PFSK-1 (cell line): ENCODE results near the gene TPPP.

Source experiments
- FOXP2 ChIP-seq: optimal IDR thresholded peaks from 2 replicates; pipeline ENCODE3; 2011; ENCODE audit warnings: borderline replicate concordance, control low read depth, inconsistent platforms; ENCODE audit not compliant: insufficient read depth; ENCODE audit errors: extremely low read length, extremely low read depth
- POLR2AphosphoS5 ChIP-seq: IDR thresholded peaks from 2 replicates; pipeline ENCODE4 v1.6.1; 2012; ENCODE audit warnings: low read depth, mild to moderate bottlenecking, control low read depth, low read length, moderate library complexity
- SIN3A ChIP-seq: IDR thresholded peaks from 2 replicates; pipeline ENCODE4 v1.6.1; 2012; ENCODE audit warnings: mild to moderate bottlenecking, low read length, moderate library complexity, borderline replicate concordance; ENCODE audit not compliant: insufficient read depth
- TAF1 ChIP-seq: IDR thresholded peaks from 2 replicates; pipeline ENCODE4 v1.6.1; 2012; ENCODE audit warnings: low read length, control low read depth, borderline replicate concordance; ENCODE audit not compliant: insufficient read depth
- TF ChIP-seq, protein P1 (sequence below), 2 experiments: IDR thresholded peaks; 2 replicates each; pipeline versions ENCODE4 v1.6.1 to v1.8.0; 2011 to 2012; ENCODE audit warnings: low read depth in 2 of 2, low read length in 2 of 2, control low read depth in 1 of 2, inconsistent platforms in 1 of 2, mild to moderate bottlenecking in 1 of 2, moderate library complexity in 1 of 2; ENCODE audit not compliant: insufficient read depth in 1 of 2

TPPP gene

GRCh38 chr5:665956-666711 lies 27.0 kb downstream of the TPPP start:
- TF ChIP-seq TAF1, result no peak
- TF ChIP-seq, protein P1, sequence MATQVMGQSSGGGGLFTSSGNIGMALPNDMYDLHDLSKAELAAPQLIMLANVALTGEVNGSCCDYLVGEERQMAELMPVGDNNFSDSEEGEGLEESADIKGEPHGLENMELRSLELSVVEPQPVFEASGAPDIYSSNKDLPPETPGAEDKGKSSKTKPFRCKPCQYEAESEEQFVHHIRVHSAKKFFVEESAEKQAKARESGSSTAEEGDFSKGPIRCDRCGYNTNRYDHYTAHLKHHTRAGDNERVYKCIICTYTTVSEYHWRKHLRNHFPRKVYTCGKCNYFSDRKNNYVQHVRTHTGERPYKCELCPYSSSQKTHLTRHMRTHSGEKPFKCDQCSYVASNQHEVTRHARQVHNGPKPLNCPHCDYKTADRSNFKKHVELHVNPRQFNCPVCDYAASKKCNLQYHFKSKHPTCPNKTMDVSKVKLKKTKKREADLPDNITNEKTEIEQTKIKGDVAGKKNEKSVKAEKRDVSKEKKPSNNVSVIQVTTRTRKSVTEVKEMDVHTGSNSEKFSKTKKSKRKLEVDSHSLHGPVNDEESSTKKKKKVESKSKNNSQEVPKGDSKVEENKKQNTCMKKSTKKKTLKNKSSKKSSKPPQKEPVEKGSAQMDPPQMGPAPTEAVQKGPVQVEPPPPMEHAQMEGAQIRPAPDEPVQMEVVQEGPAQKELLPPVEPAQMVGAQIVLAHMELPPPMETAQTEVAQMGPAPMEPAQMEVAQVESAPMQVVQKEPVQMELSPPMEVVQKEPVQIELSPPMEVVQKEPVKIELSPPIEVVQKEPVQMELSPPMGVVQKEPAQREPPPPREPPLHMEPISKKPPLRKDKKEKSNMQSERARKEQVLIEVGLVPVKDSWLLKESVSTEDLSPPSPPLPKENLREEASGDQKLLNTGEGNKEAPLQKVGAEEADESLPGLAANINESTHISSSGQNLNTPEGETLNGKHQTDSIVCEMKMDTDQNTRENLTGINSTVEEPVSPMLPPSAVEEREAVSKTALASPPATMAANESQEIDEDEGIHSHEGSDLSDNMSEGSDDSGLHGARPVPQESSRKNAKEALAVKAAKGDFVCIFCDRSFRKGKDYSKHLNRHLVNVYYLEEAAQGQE (IDR thresholded peaks at IDR 0.05; ENCODE audit: insufficient read depth in 1 of 2, low read depth in 2 of 2, low read length in 2 of 2), result no peak
- TF ChIP-seq POLR2AphosphoS5, result no peak
- TF ChIP-seq SIN3A, result no peak
- TF ChIP-seq FOXP2, result no peak

GRCh38 chr5:665541-665955 lies 27.6 kb downstream of the TPPP start:
- TF ChIP-seq POLR2AphosphoS5 (no peak), TAF1 (no peak), FOXP2 (no peak), SIN3A (no peak)
- TF ChIP-seq, protein P1 (IDR thresholded peaks at IDR 0.05; ENCODE audit: insufficient read depth in 1 of 2, low read depth in 2 of 2, low read length in 2 of 2), result no peak

GRCh38 chr5:664994-665360 lies 28.2 kb downstream of the TPPP start:
- TF ChIP-seq POLR2AphosphoS5, result no peak
- no peak for TF ChIP-seq TAF1
- TF ChIP-seq FOXP2, result no peak
- TF ChIP-seq, protein P1 (IDR thresholded peaks at IDR 0.05; ENCODE audit: insufficient read depth in 1 of 2, low read depth in 2 of 2, low read length in 2 of 2), result no peak
- TF ChIP-seq SIN3A, result no peak

DNA sequence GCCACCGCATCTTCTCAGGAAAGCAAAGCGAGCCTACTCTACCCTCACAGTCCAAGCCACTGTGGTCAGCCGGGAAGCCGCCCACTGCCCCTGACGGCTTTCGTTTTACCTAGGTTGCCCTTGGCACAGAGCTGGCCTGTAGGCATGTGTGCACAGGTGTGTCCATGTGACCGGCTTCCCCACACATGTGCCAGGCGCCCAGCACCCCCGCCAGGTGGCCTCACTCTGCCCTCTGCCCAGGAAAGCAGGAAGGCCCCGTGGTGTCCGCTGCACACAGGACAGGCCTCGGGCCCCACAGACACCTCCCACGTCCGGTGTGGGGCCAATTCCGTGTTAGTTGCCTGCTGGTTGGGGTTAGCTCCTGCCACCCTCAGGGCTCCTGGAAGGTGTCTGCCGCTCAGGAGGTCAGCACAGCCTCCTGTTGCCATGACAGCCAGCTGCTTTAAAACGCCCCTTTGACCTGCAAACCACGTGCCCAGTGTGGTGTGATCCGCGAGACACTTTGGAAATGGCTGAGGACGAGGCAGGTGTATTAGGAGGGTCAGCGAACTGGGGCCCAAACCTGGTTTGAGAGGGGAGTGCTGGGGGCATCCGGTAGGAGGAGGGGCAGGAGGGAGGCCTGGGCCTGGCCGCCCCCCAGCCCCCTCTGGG lies 28.7 kb downstream of the TPPP start:
- TF ChIP-seq FOXP2, result no peak
- TF ChIP-seq POLR2AphosphoS5, result no peak
- no peak for TF ChIP-seq TAF1
- no peak for TF ChIP-seq SIN3A
- TF ChIP-seq, protein P1 (IDR thresholded peaks at IDR 0.05; ENCODE audit: insufficient read depth in 1 of 2, low read depth in 2 of 2, low read length in 2 of 2), result no peak
